SK-N-SH (cell line): Measurements from ENCODE around the gene SNRNP27.

Experiments used
- CHD2 ChIP-seq: fragments of 150-350 bp; IDR thresholded peaks from 2 replicates; pipeline ENCODE4 v1.6.1; 2018; ENCODE audit warnings: low read length; ENCODE audit not compliant: partially characterized antibody
- ELF1 ChIP-seq: IDR thresholded peaks from 2 replicates; pipeline ENCODE4 v1.4.0; 2012
- EZH2phosphoT487 ChIP-seq: fragments of 200-600 bp; sonication (generic); IDR thresholded peaks from 2 replicates; pipeline ENCODE4 v1.6.1; 2017; ENCODE audit warnings: low read depth, mixed run types, mild to moderate bottlenecking, antibody characterized with exemption, moderate library complexity, borderline replicate concordance
- JUND ChIP-seq: IDR thresholded peaks from 2 replicates; pipeline ENCODE4 v1.4.0; 2012
- NRF1 ChIP-seq: IDR thresholded peaks from 2 replicates; pipeline ENCODE4 v1.6.1; 2012; ENCODE audit warnings: low read depth, mild to moderate bottlenecking, low read length
- POLR2AphosphoS5 ChIP-seq: IDR thresholded peaks from 2 replicates; pipeline ENCODE4 v1.6.1; 2012; ENCODE audit warnings: low read depth, low read length
- RAD21 ChIP-seq: IDR thresholded peaks from 2 replicates; pipeline ENCODE4 v1.6.1; 2012; ENCODE audit warnings: mild to moderate bottlenecking, low read length
- SMC3 ChIP-seq: IDR thresholded peaks from 2 replicates; pipeline ENCODE4 v1.6.1; 2012; ENCODE audit warnings: low read depth, low read length, improper control_type of control experiment
- TEAD4 ChIP-seq: IDR thresholded peaks from 2 replicates; pipeline ENCODE4 v1.4.0; 2012; ENCODE audit warnings: mild to moderate bottlenecking, borderline replicate concordance; ENCODE audit not compliant: insufficient read depth
- TF ChIP-seq, protein P1 (sequence below): fragments of 200-600 bp; sonication (generic); IDR thresholded peaks from 2 replicates; pipeline ENCODE4 v1.6.1; 2017; ENCODE audit warnings: antibody characterized with exemption, mild to moderate bottlenecking, moderate library complexity
- TF ChIP-seq, protein P2 (sequence below): fragments of 150-350 bp; IDR thresholded peaks from 2 replicates; pipeline ENCODE4 v1.6.1; 2016; ENCODE audit warnings: mild to moderate bottlenecking, low read depth, low read length
- TF ChIP-seq, protein P3 (sequence below): IDR thresholded peaks from 2 replicates; pipeline ENCODE4 v1.4.0; 2012; ENCODE audit warnings: low read depth
- TF ChIP-seq, protein P4 (sequence below): fragments of 150-350 bp; IDR thresholded peaks from 2 replicates; pipeline ENCODE4 v1.6.1; 2017; ENCODE audit warnings: antibody characterized with exemption, low read length, low read depth, borderline replicate concordance

DNA sequence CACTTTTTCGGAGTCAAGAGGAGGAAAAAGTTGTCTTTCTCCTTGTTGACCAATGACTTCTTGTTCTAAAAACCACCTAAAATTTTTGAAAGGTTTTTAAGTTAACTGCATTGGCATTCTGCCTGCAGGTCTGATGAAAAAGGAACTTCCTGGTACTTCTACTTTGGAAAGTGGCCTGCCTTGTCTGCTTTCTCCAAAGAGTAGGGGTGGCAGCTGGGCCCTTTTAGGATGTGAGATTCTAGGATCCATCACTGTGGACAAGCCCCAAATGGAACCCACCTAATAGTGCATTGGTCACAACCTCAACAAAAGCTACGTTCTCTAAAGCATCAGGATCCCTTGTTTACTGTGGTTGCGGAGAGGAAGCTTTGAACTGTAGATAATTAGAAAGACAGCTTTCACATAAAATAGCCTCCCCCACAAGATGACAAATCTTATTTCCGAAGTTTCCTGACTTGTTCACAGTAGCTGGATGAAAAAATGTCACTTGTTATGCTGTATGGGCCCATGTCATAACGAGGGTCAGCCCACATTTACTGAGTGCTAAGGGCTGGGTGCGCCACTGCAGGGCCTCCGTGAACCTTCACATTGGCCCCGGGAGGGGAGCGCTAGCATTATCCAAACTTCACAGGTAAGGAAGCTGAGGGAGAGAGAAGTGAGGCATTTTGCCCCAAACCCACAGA, 50.2 kb downstream of the SNRNP27 start:
- TF ChIP-seq, protein P1, sequence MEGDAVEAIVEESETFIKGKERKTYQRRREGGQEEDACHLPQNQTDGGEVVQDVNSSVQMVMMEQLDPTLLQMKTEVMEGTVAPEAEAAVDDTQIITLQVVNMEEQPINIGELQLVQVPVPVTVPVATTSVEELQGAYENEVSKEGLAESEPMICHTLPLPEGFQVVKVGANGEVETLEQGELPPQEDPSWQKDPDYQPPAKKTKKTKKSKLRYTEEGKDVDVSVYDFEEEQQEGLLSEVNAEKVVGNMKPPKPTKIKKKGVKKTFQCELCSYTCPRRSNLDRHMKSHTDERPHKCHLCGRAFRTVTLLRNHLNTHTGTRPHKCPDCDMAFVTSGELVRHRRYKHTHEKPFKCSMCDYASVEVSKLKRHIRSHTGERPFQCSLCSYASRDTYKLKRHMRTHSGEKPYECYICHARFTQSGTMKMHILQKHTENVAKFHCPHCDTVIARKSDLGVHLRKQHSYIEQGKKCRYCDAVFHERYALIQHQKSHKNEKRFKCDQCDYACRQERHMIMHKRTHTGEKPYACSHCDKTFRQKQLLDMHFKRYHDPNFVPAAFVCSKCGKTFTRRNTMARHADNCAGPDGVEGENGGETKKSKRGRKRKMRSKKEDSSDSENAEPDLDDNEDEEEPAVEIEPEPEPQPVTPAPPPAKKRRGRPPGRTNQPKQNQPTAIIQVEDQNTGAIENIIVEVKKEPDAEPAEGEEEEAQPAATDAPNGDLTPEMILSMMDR = no peak
- TF ChIP-seq TEAD4 (no peak), SMC3 (no peak), EZH2phosphoT487 (no peak), POLR2AphosphoS5 (no peak), CHD2 (no peak), RAD21 (no peak), NRF1 (no peak), JUND (no peak), ELF1 (no peak)
- TF ChIP-seq, protein P2, sequence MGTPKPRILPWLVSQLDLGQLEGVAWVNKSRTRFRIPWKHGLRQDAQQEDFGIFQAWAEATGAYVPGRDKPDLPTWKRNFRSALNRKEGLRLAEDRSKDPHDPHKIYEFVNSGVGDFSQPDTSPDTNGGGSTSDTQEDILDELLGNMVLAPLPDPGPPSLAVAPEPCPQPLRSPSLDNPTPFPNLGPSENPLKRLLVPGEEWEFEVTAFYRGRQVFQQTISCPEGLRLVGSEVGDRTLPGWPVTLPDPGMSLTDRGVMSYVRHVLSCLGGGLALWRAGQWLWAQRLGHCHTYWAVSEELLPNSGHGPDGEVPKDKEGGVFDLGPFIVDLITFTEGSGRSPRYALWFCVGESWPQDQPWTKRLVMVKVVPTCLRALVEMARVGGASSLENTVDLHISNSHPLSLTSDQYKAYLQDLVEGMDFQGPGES = no peak
- TF ChIP-seq, protein P3, sequence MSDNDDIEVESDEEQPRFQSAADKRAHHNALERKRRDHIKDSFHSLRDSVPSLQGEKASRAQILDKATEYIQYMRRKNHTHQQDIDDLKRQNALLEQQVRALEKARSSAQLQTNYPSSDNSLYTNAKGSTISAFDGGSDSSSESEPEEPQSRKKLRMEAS = no peak
- TF ChIP-seq, protein P4, sequence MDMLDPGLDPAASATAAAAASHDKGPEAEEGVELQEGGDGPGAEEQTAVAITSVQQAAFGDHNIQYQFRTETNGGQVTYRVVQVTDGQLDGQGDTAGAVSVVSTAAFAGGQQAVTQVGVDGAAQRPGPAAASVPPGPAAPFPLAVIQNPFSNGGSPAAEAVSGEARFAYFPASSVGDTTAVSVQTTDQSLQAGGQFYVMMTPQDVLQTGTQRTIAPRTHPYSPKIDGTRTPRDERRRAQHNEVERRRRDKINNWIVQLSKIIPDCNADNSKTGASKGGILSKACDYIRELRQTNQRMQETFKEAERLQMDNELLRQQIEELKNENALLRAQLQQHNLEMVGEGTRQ = no peak
